HEK293 (cell line): ENCODE measurements around the gene ADAMTSL3.

Source experiments
- CTCF ChIA-PET: fragments of 350-600 bp; formaldehyde crosslinking; extraction: SDS; loops from one replicate; lab custom pipeline; 2021; ENCODE audit warnings: antibody characterized with exemption; lab: Yijun Ruan, JAX
- POLR2A ChIA-PET: fragments of 300-600 bp; formaldehyde crosslinking; extraction: SDS; loops from one replicate; lab custom pipeline; 2020; ENCODE audit warnings: antibody characterized with exemption, inconsistent platforms; lab: Yijun Ruan, JAX
- H3K27ac ChIP-seq: fragments of 200-500 bp; sonication (Bioruptor generic); 2 replicates; pipeline ENCODE4 v1.5.1; 2014; ENCODE audit warnings: low read depth, low read length, control low read depth, inconsistent platforms; ENCODE audit errors: extremely low read depth
- H3K36me3 ChIP-seq, 2 experiments: fragments of 200-500 bp in 1 of 2; sonication (Bioruptor generic) in 1 of 2; 1 replicate in 1 of 2; 2 replicates in 1 of 2; pipeline ENCODE4 v1.5.1; 2014 to 2017; ENCODE audit warnings: inconsistent platforms in 2 of 2, low read length in 2 of 2; ENCODE audit not compliant: control insufficient read depth in 2 of 2, insufficient read depth in 1 of 2
- H3K4me1 ChIP-seq: fragments of 200-500 bp; sonication (Bioruptor generic); 2 replicates; pipeline ENCODE4 v1.5.1; 2014; ENCODE audit warnings: mild to moderate bottlenecking, low read length, inconsistent platforms; ENCODE audit not compliant: control insufficient read depth, insufficient read depth
- H3K4me3 ChIP-seq: 2 replicates; pipeline ENCODE4 v1.5.1; 2011; ENCODE audit warnings: low read depth, mild to moderate bottlenecking, control low read depth, low read length, moderate library complexity
- H3K9me3 ChIP-seq: fragments of 200-500 bp; sonication (Bioruptor generic); 2 replicates; pipeline ENCODE4 v1.5.1; 2014; ENCODE audit warnings: low read depth, low read length, inconsistent platforms; ENCODE audit not compliant: control insufficient read depth, insufficient read depth
- GFI1B ChIP-seq: fragments of 450-650 bp; formaldehyde crosslinking; IDR thresholded peaks from 2 replicates; pipeline ENCODE4 v1.5.1; 2016; ENCODE audit warnings: missing biosample characterization, missing genetic modification characterization
- KLF1 ChIP-seq: fragments of 450-650 bp; formaldehyde crosslinking; IDR thresholded peaks from 2 replicates; pipeline ENCODE4 v1.5.1; 2016; ENCODE audit warnings: missing biosample characterization, missing genetic modification characterization
- KLF8 ChIP-seq: fragments of 450-650 bp; formaldehyde crosslinking; IDR thresholded peaks from 2 replicates; pipeline ENCODE4 v1.5.1; 2016; ENCODE audit warnings: missing biosample characterization, missing genetic modification characterization
- ZBTB1 ChIP-seq: fragments of 450-650 bp; formaldehyde crosslinking; IDR thresholded peaks from 2 replicates; pipeline ENCODE4 v1.5.1; 2016; ENCODE audit warnings: missing biosample characterization, missing genetic modification characterization
- ZBTB17 ChIP-seq: fragments of 450-650 bp; formaldehyde crosslinking; IDR thresholded peaks from 2 replicates; pipeline ENCODE4 v1.5.1; 2016; ENCODE audit warnings: missing biosample characterization, missing genetic modification characterization
- ZBTB26 ChIP-seq: fragments of 450-650 bp; formaldehyde crosslinking; optimal IDR thresholded peaks from 2 replicates; pipeline ENCODE3; 2016; ENCODE audit warnings: missing biosample characterization, mild to moderate bottlenecking, missing genetic modification characterization
- ZBTB44 ChIP-seq: fragments of 450-650 bp; IDR thresholded peaks from 2 replicates; pipeline ENCODE4 v1.5.1; 2018; ENCODE audit warnings: missing biosample characterization, mild to moderate bottlenecking, missing genetic modification characterization
- ZIC2 ChIP-seq: fragments of 450-650 bp; formaldehyde crosslinking; IDR thresholded peaks from 2 replicates; pipeline ENCODE4 v1.5.1; 2016; ENCODE audit warnings: missing biosample characterization, missing genetic modification characterization
- ZNF155 ChIP-seq: fragments of 450-650 bp; formaldehyde crosslinking; IDR thresholded peaks from 2 replicates; pipeline ENCODE4 v1.5.1; 2016; ENCODE audit warnings: missing biosample characterization, missing genetic modification characterization
- ZNF274 ChIP-seq, 2 experiments: fragments of 200-500 bp in 1 of 2; fragments of 450-650 bp in 1 of 2; sonication (Bioruptor generic) in 1 of 2; formaldehyde crosslinking in 1 of 2; IDR thresholded peaks; 2 replicates each; pipeline versions ENCODE4 v1.5.1 to v1.6.1; 2014 to 2016; ENCODE audit warnings: borderline replicate concordance in 1 of 2, inconsistent platforms in 1 of 2, low read length in 1 of 2, missing biosample characterization in 1 of 2, missing genetic modification characterization in 1 of 2
- ZNF292 ChIP-seq: fragments of 450-650 bp; formaldehyde crosslinking; IDR thresholded peaks from 2 replicates; pipeline ENCODE4 v1.5.1; 2016; ENCODE audit warnings: low read depth, missing biosample characterization, missing genetic modification characterization, borderline replicate concordance
- ZNF394 ChIP-seq: fragments of 450-650 bp; formaldehyde crosslinking; IDR thresholded peaks from 2 replicates; pipeline ENCODE4 v1.5.1; 2016; ENCODE audit warnings: missing biosample characterization, missing genetic modification characterization, mild to moderate bottlenecking, moderate library complexity, borderline replicate concordance
- ZNF501 ChIP-seq: fragments of 450-650 bp; formaldehyde crosslinking; IDR thresholded peaks from 2 replicates; pipeline ENCODE4 v1.5.1; 2016; ENCODE audit warnings: missing biosample characterization, missing genetic modification characterization
- ZNF549 ChIP-seq: fragments of 450-650 bp; IDR thresholded peaks from 2 replicates; pipeline ENCODE4 v1.5.1; 2018; ENCODE audit warnings: missing biosample characterization, missing genetic modification characterization, mild to moderate bottlenecking, inconsistent platforms, moderate library complexity
- ZNF664 ChIP-seq: fragments of 450-650 bp; formaldehyde crosslinking; IDR thresholded peaks from 2 replicates; pipeline ENCODE4 v1.5.1; 2016; ENCODE audit warnings: missing biosample characterization, missing genetic modification characterization
- ZNF777 ChIP-seq: fragments of 450-650 bp; formaldehyde crosslinking; IDR thresholded peaks from 2 replicates; pipeline ENCODE4 v1.5.1; 2017; ENCODE audit warnings: missing biosample characterization, missing genetic modification characterization, borderline replicate concordance
- ZNF830 ChIP-seq: fragments of 450-650 bp; IDR thresholded peaks from 2 replicates; pipeline ENCODE4 v1.5.0; 2018; ENCODE audit warnings: missing biosample characterization, missing genetic modification characterization, low read depth, mild to moderate bottlenecking, moderate library complexity
- TF ChIP-seq, protein P1 (sequence below): fragments of 450-650 bp; formaldehyde crosslinking; IDR thresholded peaks from 2 replicates; pipeline ENCODE4 v1.5.1; 2016; ENCODE audit warnings: missing biosample characterization, missing genetic modification characterization
- TF ChIP-seq, protein P2 (sequence below): fragments of 450-650 bp; formaldehyde crosslinking; IDR thresholded peaks from 2 replicates; pipeline ENCODE4 v1.5.1; 2016; ENCODE audit warnings: missing biosample characterization, missing genetic modification characterization
- TF ChIP-seq, protein P3 (sequence below): fragments of 450-650 bp; formaldehyde crosslinking; IDR thresholded peaks from 2 replicates; pipeline ENCODE4 v1.5.1; 2016; ENCODE audit warnings: missing biosample characterization, missing genetic modification characterization
- TF ChIP-seq, protein P4 (sequence below): fragments of 450-650 bp; formaldehyde crosslinking; IDR thresholded peaks from 2 replicates; pipeline ENCODE4 v1.5.1; 2017; ENCODE audit warnings: missing biosample characterization, missing genetic modification characterization

ADAMTSL3 gene

GRCh38 chr15:83982748-83983147, 328.8 kb downstream of the ADAMTSL3 start:
- H3K4me3 ChIP-seq = no peak overlapping the region
- POLR2A ChIA-PET = no interaction called here
- H3K9me3 ChIP-seq = no peaks in the 10 kb centered on the region
- CTCF ChIA-PET = interaction anchor here (2.8 kb wide), 1 partner anchor 9 kb away, joined by 12 read pairs; no protein-coding TSS in a partner anchor
- no peak overlapping the region for H3K27ac ChIP-seq
- no peaks in the 10 kb centered on the region for H3K4me1 ChIP-seq
- no peaks in the 10 kb centered on the region for H3K36me3 ChIP-seq
- TF ChIP-seq KLF1 (no peak), ZBTB1 (no peak), ZIC2 (tag by site-specific recombination) (peak; percentile 28; the same call in 1 of the 2 replicates)

DNA sequence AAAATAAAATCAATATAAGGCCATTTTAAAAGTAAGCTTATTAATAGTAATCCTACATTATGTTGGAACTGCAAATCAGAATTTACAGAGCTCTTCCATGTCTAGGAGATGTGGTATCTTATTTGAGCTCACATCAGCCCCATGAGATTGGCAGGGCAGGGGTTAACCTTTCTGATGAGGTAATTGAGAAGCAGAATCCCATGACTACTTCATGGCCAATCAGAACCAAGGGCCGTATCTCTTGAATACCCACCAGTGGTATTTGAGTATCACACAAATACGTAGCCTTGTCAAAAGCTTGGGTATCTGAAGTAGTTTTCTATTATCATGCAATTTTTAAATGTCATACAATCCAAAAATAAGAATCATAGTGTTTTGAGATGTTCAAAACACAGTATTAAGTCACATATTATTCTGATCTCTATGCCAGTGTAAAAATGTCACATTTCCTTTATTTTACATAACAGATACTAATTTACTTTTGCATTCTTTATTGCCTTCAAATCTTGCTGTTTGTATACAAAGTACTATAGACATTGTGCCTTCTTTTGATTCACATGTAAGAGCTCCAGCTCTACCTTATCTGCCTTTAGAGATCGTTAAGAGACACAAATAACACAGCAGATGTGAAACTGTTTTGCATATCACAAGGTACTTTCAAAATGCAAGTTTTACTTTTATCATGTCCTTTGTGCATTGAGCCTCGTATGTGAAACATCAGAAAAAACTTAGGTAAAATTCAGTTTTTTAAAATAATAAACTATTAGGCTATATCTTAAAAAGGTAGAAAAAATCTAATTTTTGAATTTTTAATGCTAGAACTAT, 329.9 kb downstream of the ADAMTSL3 start:
- H3K4me1 ChIP-seq = no peaks in the 10 kb centered on the region
- no peaks in the 10 kb centered on the region for H3K36me3 ChIP-seq
- TF ChIP-seq ZNF501 (tag by site-specific recombination) (no peak), ZBTB17 (tag by site-specific recombination) (no peak)
- TF ChIP-seq, all 188 proteins: peak for 0
- ChIA-PET POLR2A (no interaction called here), CTCF (interaction anchor here (1.2 to 2.8 kb wide), 5 partner anchors 8 to 146 kb away, joined by 3 to 12 read pairs (median 6); no protein-coding TSS in a partner anchor)
- H3K27ac ChIP-seq = no peak overlapping the region
- H3K9me3 ChIP-seq = no peaks in the 10 kb centered on the region; the same call in 1 of the 2 replicates
- no peak overlapping the region for H3K4me3 ChIP-seq

GRCh38 chr15:83984601-83985000, 330.7 kb downstream of the ADAMTSL3 start:
- no peaks in the 10 kb centered on the region for H3K4me1 ChIP-seq
- TF ChIP-seq ZNF549 (tag by site-specific recombination) (no peak), ZNF274 (IDR thresholded peaks at IDR 0.05; ENCODE audit: low read length) (no peak), ZNF274 (tag by site-specific recombination; IDR thresholded peaks at IDR 0.05; ENCODE audit: borderline replicate concordance) (no peak), ZNF501 (tag by site-specific recombination) (no peak), ZNF664 (tag by site-specific recombination) (no peak), ZNF394 (tag by site-specific recombination) (no peak), ZNF830 (tag by site-specific recombination) (no peak), GFI1B (tag by site-specific recombination) (no peak), ZNF155 (no peak), ZNF292 (tag by site-specific recombination) (no peak), ZBTB44 (no peak), KLF8 (no peak), ZNF777 (tag by site-specific recombination) (no peak), ZBTB26 (tag by site-specific recombination) (no peak)
- TF ChIP-seq, protein P1, sequence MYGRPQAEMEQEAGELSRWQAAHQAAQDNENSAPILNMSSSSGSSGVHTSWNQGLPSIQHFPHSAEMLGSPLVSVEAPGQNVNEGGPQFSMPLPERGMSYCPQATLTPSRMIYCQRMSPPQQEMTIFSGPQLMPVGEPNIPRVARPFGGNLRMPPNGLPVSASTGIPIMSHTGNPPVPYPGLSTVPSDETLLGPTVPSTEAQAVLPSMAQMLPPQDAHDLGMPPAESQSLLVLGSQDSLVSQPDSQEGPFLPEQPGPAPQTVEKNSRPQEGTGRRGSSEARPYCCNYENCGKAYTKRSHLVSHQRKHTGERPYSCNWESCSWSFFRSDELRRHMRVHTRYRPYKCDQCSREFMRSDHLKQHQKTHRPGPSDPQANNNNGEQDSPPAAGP = no peak
- TF ChIP-seq, protein P2, sequence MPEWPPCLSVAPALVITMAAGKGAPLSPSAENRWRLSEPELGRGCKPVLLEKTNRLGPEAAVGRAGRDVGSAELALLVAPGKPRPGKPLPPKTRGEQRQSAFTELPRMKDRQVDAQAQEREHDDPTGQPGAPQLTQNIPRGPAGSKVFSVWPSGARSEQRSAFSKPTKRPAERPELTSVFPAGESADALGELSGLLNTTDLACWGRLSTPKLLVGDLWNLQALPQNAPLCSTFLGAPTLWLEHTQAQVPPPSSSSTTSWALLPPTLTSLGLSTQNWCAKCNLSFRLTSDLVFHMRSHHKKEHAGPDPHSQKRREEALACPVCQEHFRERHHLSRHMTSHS (tag by site-specific recombination) = no peak
- TF ChIP-seq, protein P3, sequence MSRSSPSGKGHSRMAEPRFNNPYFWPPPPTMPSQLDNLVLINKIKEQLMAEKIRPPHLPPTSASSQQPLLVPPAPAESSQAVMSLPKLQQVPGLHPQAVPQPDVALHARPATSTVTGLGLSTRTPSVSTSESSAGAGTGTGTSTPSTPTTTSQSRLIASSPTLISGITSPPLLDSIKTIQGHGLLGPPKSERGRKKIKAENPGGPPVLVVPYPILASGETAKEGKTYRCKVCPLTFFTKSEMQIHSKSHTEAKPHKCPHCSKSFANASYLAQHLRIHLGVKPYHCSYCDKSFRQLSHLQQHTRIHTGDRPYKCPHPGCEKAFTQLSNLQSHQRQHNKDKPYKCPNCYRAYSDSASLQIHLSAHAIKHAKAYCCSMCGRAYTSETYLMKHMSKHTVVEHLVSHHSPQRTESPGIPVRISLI (tag by site-specific recombination) = no peak
- TF ChIP-seq, protein P4, sequence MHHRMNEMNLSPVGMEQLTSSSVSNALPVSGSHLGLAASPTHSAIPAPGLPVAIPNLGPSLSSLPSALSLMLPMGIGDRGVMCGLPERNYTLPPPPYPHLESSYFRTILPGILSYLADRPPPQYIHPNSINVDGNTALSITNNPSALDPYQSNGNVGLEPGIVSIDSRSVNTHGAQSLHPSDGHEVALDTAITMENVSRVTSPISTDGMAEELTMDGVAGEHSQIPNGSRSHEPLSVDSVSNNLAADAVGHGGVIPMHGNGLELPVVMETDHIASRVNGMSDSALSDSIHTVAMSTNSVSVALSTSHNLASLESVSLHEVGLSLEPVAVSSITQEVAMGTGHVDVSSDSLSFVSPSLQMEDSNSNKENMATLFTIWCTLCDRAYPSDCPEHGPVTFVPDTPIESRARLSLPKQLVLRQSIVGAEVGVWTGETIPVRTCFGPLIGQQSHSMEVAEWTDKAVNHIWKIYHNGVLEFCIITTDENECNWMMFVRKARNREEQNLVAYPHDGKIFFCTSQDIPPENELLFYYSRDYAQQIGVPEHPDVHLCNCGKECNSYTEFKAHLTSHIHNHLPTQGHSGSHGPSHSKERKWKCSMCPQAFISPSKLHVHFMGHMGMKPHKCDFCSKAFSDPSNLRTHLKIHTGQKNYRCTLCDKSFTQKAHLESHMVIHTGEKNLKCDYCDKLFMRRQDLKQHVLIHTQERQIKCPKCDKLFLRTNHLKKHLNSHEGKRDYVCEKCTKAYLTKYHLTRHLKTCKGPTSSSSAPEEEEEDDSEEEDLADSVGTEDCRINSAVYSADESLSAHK = no peak
- H3K27ac ChIP-seq = no peak overlapping the region
- CTCF ChIA-PET = interaction anchor here (1.2 to 2.8 kb wide), 5 partner anchors 9 to 147 kb away, joined by 3 to 12 read pairs (median 6); no protein-coding TSS in a partner anchor
- no peaks in the 10 kb centered on the region; the same call in 1 of the 2 replicates for H3K9me3 ChIP-seq
- no peaks in the 10 kb centered on the region for H3K36me3 ChIP-seq
- H3K4me3 ChIP-seq = no peak overlapping the region
- POLR2A ChIA-PET = no interaction called here
